AG09309 (cell line): ENCODE results near the gene WNT10A.

ENCODE experiments used
- DNase-seq: peaks from one replicate; pipeline ENCODE4 v3.0.0-alpha.2; 2010; ENCODE audit warnings: low read depth
- H3K4me3 ChIP-seq: 2 replicates; pipeline ENCODE4 v1.5.1; 2011; ENCODE audit warnings: mild to moderate bottlenecking, low read depth, low read length, moderate library complexity; ENCODE audit not compliant: control insufficient read depth
- CTCF ChIP-seq: IDR thresholded peaks from 2 replicates; pipeline ENCODE4 v1.5.1; 2011; ENCODE audit warnings: mild to moderate bottlenecking, low read depth, low read length, inconsistent platforms; ENCODE audit not compliant: insufficient read depth, control insufficient read depth; ENCODE audit errors: missing control alignments

WNT10A gene

GRCh38 chr2:218885981-218886947 lies 5.6 kb downstream of the WNT10A start:
- TF ChIP-seq CTCF, result no peak
- DNase-seq, result no peak
- H3K4me3 ChIP-seq, result no peak overlapping the region

GRCh38 chr2:218887079-218887478 lies 6.4 kb downstream of the WNT10A start:
- no peak for TF ChIP-seq CTCF
- no peak for DNase-seq
- no peak overlapping the region for H3K4me3 ChIP-seq

GRCh38 chr2:218888341-218888740 lies 7.7 kb downstream of the WNT10A start:
- H3K4me3 ChIP-seq, result no peak overlapping the region
- DNase-seq, result no peak
- TF ChIP-seq CTCF, result no peak

GRCh38 chr2:218889937-218890336 lies 9.3 kb downstream of the WNT10A start:
- no peak for DNase-seq
- H3K4me3 ChIP-seq, result no peak overlapping the region
- TF ChIP-seq CTCF, result no peak

GRCh38 chr2:218890369-218890768 lies 9.7 kb downstream of the WNT10A start:
- no peak for DNase-seq
- TF ChIP-seq CTCF, result no peak
- no peak overlapping the region for H3K4me3 ChIP-seq

- H3K4me3 ChIP-seq, result no peak overlapping the region
- no peak for TF ChIP-seq CTCF
- DNase-seq, result no peak
These were observed 10.9 kb downstream of the WNT10A start for GRCh38 chr2:218891275-218892135.
